Right atrium auricular region (tissue), 2 donors: ENCODE data around the gene PIGN. TPM values are rescaled to one million over a fixed set of nuclear protein-coding genes. Genes with fewer than 3 reads are reported as not detected.

Source experiments
- DNase-seq: peaks from one replicate; pipeline ENCODE4 v3.0.0-alpha.2; 2019; ENCODE audit warnings: low spot score
- H3K27ac ChIP-seq, 2 donors: fragments of 200-600 bp; sonication (generic); 1 replicate in 1 of 2; 2 replicates in 1 of 2; pipeline ENCODE4 v1.5.1; 2016 to 2019
- H3K27me3 ChIP-seq, 2 donors: fragments of 200-600 bp; sonication (generic); one replicate each; pipeline versions ENCODE4 v1.5.1 to v1.6.0; 2017 to 2019
- H3K36me3 ChIP-seq: fragments of 200-600 bp; sonication (generic); one replicate; pipeline ENCODE4 v1.5.1; 2016
- H3K4me1 ChIP-seq, 2 donors: fragments of 200-600 bp; sonication (generic); one replicate each; pipeline versions ENCODE4 v1.5.1 to v1.6.0; 2017 to 2019
- H3K4me3 ChIP-seq, 2 donors: fragments of 200-600 bp; sonication (generic); 1 replicate in 1 of 2; 2 replicates in 1 of 2; pipeline ENCODE4 v1.5.1; 2017 to 2019; ENCODE audit warnings: mild to moderate bottlenecking in 1 of 2, moderate library complexity in 1 of 2
- H3K9me3 ChIP-seq, 2 donors: fragments of 200-600 bp; sonication (generic); one replicate each; pipeline ENCODE4 v1.5.1; 2019
- total RNA-seq, 2 donors: library from RNA; depleted of rRNA; stranded (reverse); fragments of >200 nt; gene quantifications; one replicate each; pipeline ENCODE4 v1.1.0, GENCODE V29; 2016
- TF ChIP-seq, protein P1 (sequence below), 2 donors: fragments of 200-600 bp; sonication (generic); IDR thresholded peaks; one replicate each; pipeline ENCODE4 v1.5.1; 2019; ENCODE audit warnings: antibody characterized with exemption in 2 of 2

The PIGN gene
- total RNA-seq, 2 donors from 2014 or later = 10.8 to 16.8 TPM

GRCh38 chr18:62070302-62070701 lies 116.6 kb downstream of the PIGN start:
- Histone ChIP-seq H3K27me3 (no peaks in the 10 kb centered on the region), H3K27ac (no peak overlapping the region), H3K4me1 (no peaks in the 10 kb centered on the region), H3K9me3 (no peaks in the 10 kb centered on the region), H3K4me3 (no peak overlapping the region), H3K36me3 (peaks cover 4% of the 10 kb centered on the region)
- TF ChIP-seq, protein P1, sequence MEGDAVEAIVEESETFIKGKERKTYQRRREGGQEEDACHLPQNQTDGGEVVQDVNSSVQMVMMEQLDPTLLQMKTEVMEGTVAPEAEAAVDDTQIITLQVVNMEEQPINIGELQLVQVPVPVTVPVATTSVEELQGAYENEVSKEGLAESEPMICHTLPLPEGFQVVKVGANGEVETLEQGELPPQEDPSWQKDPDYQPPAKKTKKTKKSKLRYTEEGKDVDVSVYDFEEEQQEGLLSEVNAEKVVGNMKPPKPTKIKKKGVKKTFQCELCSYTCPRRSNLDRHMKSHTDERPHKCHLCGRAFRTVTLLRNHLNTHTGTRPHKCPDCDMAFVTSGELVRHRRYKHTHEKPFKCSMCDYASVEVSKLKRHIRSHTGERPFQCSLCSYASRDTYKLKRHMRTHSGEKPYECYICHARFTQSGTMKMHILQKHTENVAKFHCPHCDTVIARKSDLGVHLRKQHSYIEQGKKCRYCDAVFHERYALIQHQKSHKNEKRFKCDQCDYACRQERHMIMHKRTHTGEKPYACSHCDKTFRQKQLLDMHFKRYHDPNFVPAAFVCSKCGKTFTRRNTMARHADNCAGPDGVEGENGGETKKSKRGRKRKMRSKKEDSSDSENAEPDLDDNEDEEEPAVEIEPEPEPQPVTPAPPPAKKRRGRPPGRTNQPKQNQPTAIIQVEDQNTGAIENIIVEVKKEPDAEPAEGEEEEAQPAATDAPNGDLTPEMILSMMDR (IDR thresholded peaks at IDR 0.05) = no peak
- DNase-seq = no peak

- no peak for DNase-seq
- H3K36me3 ChIP-seq = peaks cover 4% of the 10 kb centered on the region
- H3K27ac ChIP-seq = no peak overlapping the region
- no peaks in the 10 kb centered on the region for H3K27me3 ChIP-seq
- TF ChIP-seq, protein P1 (IDR thresholded peaks at IDR 0.05) = no peak
- H3K4me3 ChIP-seq = no peak overlapping the region
- no peaks in the 10 kb centered on the region for H3K4me1 ChIP-seq
- no peaks in the 10 kb centered on the region for H3K9me3 ChIP-seq
Observed at GRCh38 chr18:62069556-62069955, 117.3 kb downstream of the PIGN start.

DNA sequence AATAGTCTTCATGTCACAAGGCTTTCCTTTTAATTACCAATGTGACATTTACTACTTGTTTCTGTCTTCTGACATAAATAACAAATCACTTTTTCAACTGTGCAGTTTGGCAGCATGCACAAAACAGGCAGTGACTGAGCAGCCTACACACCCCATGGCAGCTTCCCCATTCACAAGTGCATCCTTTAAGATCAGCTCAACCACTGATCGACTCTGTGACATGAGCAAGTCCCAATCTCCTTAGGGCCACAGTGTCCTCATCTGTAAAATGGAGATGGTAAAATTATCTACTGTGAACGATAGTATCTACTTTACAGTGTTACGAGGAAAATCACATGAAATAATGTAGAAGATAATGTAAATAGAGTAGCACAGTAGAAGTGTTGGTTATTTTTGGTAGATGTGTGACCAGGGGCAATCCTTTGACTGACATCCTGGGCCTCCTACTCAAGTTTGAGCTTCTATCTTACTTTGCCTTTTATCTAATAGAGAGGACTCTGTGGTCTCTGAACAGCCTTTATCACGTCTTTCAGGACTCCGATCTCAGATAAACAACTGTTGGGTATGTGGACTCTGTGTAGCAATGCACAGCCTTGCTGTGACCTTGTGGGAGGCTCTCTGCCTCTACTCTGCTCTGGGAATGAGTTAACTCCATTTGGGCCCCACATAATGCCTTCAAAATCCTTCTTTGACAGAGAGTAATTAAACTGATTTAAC lies 120.6 kb downstream of the PIGN start:
- no peaks in the 10 kb centered on the region for H3K36me3 ChIP-seq

DNA sequence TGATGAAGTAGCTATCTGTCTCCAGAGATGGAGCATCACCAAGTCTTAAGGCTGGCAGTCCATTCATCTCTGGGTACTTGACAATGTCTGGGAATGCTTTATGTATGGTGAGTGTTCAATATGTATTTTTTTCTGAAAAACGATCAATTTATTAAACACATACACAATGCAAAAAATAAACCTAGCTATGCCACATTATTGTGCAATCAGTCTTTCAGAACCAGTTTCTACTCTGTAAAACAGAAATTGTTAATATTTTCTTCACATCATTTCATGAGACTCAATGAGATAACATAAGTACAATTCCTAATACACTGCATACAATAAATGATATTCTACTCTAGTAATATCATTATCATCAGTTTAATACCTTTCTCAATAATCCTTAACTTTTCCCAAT lies 122.5 kb downstream of the PIGN start:
- TF ChIP-seq, protein P1 (IDR thresholded peaks at IDR 0.05) = no peak
- Histone ChIP-seq H3K9me3 (no peaks in the 10 kb centered on the region), H3K27me3 (no peaks in the 10 kb centered on the region)

More for the DNA sequence above, 120.6 kb downstream of the PIGN start:
- no peaks in the 10 kb centered on the region for H3K4me1 ChIP-seq
- no peak overlapping the region for H3K4me3 ChIP-seq
- no peak overlapping the region for H3K27ac ChIP-seq
- TF ChIP-seq, protein P1 (IDR thresholded peaks at IDR 0.05) = no peak
- no peaks in the 10 kb centered on the region for H3K9me3 ChIP-seq
- DNase-seq = no peak
- H3K27me3 ChIP-seq = no peaks in the 10 kb centered on the region

GRCh38 chr18:62061821-62062478 lies 124.9 kb downstream of the PIGN start:
- TF ChIP-seq, protein P1 (IDR thresholded peaks at IDR 0.05) = no peak
- no peaks in the 10 kb centered on the region for H3K4me1 ChIP-seq
- no peaks in the 10 kb centered on the region for H3K27me3 ChIP-seq
- H3K4me3 ChIP-seq = no peak overlapping the region
- no peak for DNase-seq
- H3K9me3 ChIP-seq = no peaks in the 10 kb centered on the region
- H3K36me3 ChIP-seq = no peaks in the 10 kb centered on the region
- H3K27ac ChIP-seq = no peak overlapping the region

More for the DNA sequence above, 122.5 kb downstream of the PIGN start:
- Histone ChIP-seq H3K4me3 (no peak overlapping the region), H3K36me3 (no peaks in the 10 kb centered on the region), H3K4me1 (no peaks in the 10 kb centered on the region), H3K27ac (no peak overlapping the region)
- no peak for DNase-seq
